PC-9 (cell line): ENCODE data around the gene PPM1H.

Source experiments
- CTCF ChIP-seq: fragments of 200-600 bp; sonication (generic); conservative IDR thresholded peaks from 2 replicates; pipeline ENCODE4 v1.6.1; 2017; ENCODE audit warnings: mixed run types, antibody characterized with exemption, mild to moderate bottlenecking, moderate library complexity
- EZH2 ChIP-seq: fragments of 200-600 bp; sonication (generic); IDR thresholded peaks from 2 replicates; pipeline ENCODE4 v1.8.0; 2017; ENCODE audit warnings: antibody characterized with exemption, low read depth

GRCh38 chr12:62720661-62721330 lies 214.2 kb downstream of the PPM1H start:
- TF ChIP-seq CTCF (no peak), EZH2 (no peak)
